ENCODE measurements around the gene ANGPTL2.
A peak's percentile ranks its signal among the peaks of the same experiment; 100 is the strongest.

Gene ANGPTL2

DNA sequence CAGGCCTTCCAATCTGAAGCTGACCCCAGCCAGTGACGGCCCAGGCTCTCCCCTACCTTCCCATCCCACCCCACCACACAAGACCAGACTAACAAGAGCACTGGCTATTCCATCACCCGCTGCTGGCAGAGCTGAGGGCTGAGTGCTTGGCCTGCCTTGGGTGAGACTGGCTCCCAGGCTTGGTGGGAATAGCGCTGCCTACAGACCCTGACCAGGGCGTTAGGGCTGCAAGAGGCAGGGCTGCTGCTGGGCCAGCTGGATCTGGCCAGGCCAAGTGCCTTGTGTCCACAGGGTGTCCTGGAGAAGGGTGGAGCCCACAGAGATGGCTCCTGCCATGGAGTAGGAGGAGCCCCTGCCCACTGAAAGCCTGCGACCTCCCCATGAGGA lies 31.6 kb upstream of the ANGPTL2 start:
- Histone ChIP-seq H3K27me3 (ENCODE audit: low read depth, low read length) (peaks cover 24% of the 10 kb centered on the region), H3K36me3 (replicated peaks; ENCODE audit: low read depth, low read length) (no peaks in the 10 kb centered on the region), H3K4me1 (ENCODE audit: low read length) (peaks cover 27% of the 10 kb centered on the region), H3K9ac (ENCODE audit: low read length) (peak overlapping the region; percentile 9; the same call in 1 of the 2 replicates), H3K27ac (ENCODE audit: low read length) (peak overlapping the region; percentile 58), H2AFZ (ENCODE audit: low read depth, low read length) (no peak overlapping the region), H4K20me1 (ENCODE audit: insufficient read depth, low read length) (no peaks in the 10 kb centered on the region), H3K79me2 (ENCODE audit: low read length) (no peaks in the 10 kb centered on the region), H3K9me3 (ENCODE audit: insufficient read depth, low read length) (no peaks in the 10 kb centered on the region), H3K4me3 (ENCODE audit: low read length) (peak overlapping the region; percentile 67), H3K4me2 (ENCODE audit: low read length) (peak overlapping the region; percentile 94)
- no peak for TF ChIP-seq EZH2phosphoT487 (IDR thresholded peaks at IDR 0.05; ENCODE audit: low read depth)
- TF ChIP-seq, protein P1, sequence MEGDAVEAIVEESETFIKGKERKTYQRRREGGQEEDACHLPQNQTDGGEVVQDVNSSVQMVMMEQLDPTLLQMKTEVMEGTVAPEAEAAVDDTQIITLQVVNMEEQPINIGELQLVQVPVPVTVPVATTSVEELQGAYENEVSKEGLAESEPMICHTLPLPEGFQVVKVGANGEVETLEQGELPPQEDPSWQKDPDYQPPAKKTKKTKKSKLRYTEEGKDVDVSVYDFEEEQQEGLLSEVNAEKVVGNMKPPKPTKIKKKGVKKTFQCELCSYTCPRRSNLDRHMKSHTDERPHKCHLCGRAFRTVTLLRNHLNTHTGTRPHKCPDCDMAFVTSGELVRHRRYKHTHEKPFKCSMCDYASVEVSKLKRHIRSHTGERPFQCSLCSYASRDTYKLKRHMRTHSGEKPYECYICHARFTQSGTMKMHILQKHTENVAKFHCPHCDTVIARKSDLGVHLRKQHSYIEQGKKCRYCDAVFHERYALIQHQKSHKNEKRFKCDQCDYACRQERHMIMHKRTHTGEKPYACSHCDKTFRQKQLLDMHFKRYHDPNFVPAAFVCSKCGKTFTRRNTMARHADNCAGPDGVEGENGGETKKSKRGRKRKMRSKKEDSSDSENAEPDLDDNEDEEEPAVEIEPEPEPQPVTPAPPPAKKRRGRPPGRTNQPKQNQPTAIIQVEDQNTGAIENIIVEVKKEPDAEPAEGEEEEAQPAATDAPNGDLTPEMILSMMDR (IDR thresholded peaks at IDR 0.05; ENCODE audit: low read depth, low read length), result no peak

DNA sequence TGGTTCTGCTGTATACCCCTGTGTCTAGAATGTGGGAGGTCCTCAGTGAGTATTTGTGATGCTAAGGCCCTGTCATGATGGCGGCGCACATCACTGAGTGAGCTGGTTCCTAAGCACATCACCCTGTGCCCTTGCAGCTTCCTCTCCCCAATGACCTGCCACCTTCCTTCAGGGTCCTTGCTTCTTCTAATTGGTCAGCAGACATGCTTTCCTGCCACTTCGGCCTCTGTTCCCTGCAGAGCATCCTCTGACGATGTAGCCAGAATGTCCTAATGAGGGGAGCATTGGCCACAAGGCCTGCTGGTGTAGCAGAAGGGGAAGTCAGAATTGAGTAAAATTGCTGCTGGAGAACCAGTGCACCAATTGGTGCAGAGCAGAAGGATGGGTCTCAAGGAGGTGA lies 31.1 kb upstream of the ANGPTL2 start:
- no peaks in the 10 kb centered on the region for H3K36me3 ChIP-seq (replicated peaks; ENCODE audit: low read depth, low read length)
- H3K27ac ChIP-seq (ENCODE audit: low read length), result no peak overlapping the region
- H3K4me3 ChIP-seq (ENCODE audit: low read length), result peak overlapping the region; percentile 67
- H3K27me3 ChIP-seq (ENCODE audit: low read depth, low read length), result peaks cover 24% of the 10 kb centered on the region
- no peak overlapping the region for H3K9ac ChIP-seq (ENCODE audit: low read length)
- no peak overlapping the region for H2AFZ ChIP-seq (ENCODE audit: low read depth, low read length)
- TF ChIP-seq, protein P1 (IDR thresholded peaks at IDR 0.05; ENCODE audit: low read depth, low read length), result no peak
- no peak for TF ChIP-seq EZH2phosphoT487 (IDR thresholded peaks at IDR 0.05; ENCODE audit: low read depth)
- H4K20me1 ChIP-seq (ENCODE audit: insufficient read depth, low read length), result no peaks in the 10 kb centered on the region
- no peaks in the 10 kb centered on the region for H3K9me3 ChIP-seq (ENCODE audit: insufficient read depth, low read length)
- H3K79me2 ChIP-seq (ENCODE audit: low read length), result no peaks in the 10 kb centered on the region
- H3K4me1 ChIP-seq (ENCODE audit: low read length), result peaks cover 24% of the 10 kb centered on the region
- peak overlapping the region; percentile 94 for H3K4me2 ChIP-seq (ENCODE audit: low read length)

DNA sequence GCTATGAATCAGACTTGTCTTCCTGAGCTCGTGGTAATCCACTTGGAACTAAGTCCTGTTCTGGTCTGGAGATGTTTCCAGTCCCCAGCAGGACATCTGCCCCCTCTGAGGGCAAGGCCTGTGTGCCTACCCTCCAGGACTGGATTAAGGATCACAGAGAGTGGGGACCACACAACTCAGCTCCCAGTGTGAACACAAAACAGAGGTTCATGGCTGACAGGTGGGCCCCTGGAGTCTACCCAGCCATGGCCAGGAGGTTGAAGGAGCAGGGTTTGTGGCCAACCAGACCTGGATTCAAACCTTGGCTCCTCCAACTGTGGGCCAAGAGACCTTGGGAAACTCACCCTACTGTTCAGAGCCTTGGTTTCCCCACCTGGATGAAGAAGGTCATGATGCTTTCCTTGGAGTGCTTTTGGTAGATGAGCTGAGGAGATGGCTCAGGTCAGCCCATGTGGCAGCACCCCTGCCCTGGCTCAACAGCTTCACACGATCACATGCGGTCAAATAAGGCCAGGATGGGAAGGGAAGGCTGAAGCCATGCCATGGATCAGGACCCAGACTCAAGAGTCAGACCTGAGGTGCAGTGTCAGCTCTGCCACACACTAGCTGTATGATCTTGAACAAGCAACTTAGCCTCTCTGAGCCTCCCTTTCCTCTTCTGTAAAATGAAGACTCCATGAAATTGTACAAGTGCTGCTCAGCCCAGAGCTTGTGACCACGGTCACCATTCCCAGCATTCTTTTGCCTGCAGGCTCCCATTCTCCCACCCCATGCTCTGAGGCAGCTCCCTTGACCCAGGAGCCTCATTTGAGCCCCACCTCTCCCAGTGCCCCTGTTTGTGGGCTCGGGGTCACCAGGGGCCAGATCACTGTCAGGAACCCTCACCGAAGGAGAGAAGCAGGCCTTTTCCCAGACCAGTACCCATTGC lies 27.3 kb upstream of the ANGPTL2 start:
- H3K4me3 ChIP-seq (ENCODE audit: low read length), result no peak overlapping the region
- H3K79me2 ChIP-seq (ENCODE audit: low read length), result no peaks in the 10 kb centered on the region
- peaks cover 12% of the 10 kb centered on the region for H3K27me3 ChIP-seq (ENCODE audit: low read depth, low read length)
- H3K9ac ChIP-seq (ENCODE audit: low read length), result no peak overlapping the region
- no peaks in the 10 kb centered on the region for H3K9me3 ChIP-seq (ENCODE audit: insufficient read depth, low read length)
- no peak overlapping the region for H3K27ac ChIP-seq (ENCODE audit: low read length)
- H3K4me2 ChIP-seq (ENCODE audit: low read length), result no peak overlapping the region
- peaks cover 16% of the 10 kb centered on the region for H3K4me1 ChIP-seq (ENCODE audit: low read length)
- no peak for TF ChIP-seq EZH2phosphoT487 (IDR thresholded peaks at IDR 0.05; ENCODE audit: low read depth)
- TF ChIP-seq, protein P1 (IDR thresholded peaks at IDR 0.05; ENCODE audit: low read depth, low read length), result no peak
- no peaks in the 10 kb centered on the region for H3K36me3 ChIP-seq (replicated peaks; ENCODE audit: low read depth, low read length)
- H4K20me1 ChIP-seq (ENCODE audit: insufficient read depth, low read length), result no peaks in the 10 kb centered on the region
- H2AFZ ChIP-seq (ENCODE audit: low read depth, low read length), result no peak overlapping the region

- H3K4me3 ChIP-seq (ENCODE audit: low read length), result no peak overlapping the region
- H3K9me3 ChIP-seq (ENCODE audit: insufficient read depth, low read length), result no peaks in the 10 kb centered on the region
- no peak overlapping the region for H3K27ac ChIP-seq (ENCODE audit: low read length)
- H3K4me1 ChIP-seq (ENCODE audit: low read length), result peaks cover 9% of the 10 kb centered on the region
- peaks cover 12% of the 10 kb centered on the region for H3K27me3 ChIP-seq (ENCODE audit: low read depth, low read length)
- no peak overlapping the region for H2AFZ ChIP-seq (ENCODE audit: low read depth, low read length)
- TF ChIP-seq EZH2phosphoT487 (IDR thresholded peaks at IDR 0.05; ENCODE audit: low read depth), result no peak
- TF ChIP-seq, protein P1 (IDR thresholded peaks at IDR 0.05; ENCODE audit: low read depth, low read length), result no peak
- H3K9ac ChIP-seq (ENCODE audit: low read length), result no peak overlapping the region
- H3K36me3 ChIP-seq (replicated peaks; ENCODE audit: low read depth, low read length), result no peaks in the 10 kb centered on the region
- H3K4me2 ChIP-seq (ENCODE audit: low read length), result no peak overlapping the region
- H3K79me2 ChIP-seq (ENCODE audit: low read length), result no peaks in the 10 kb centered on the region
- no peaks in the 10 kb centered on the region for H4K20me1 ChIP-seq (ENCODE audit: insufficient read depth, low read length)
Measured at GRCh38 chr9:127149010-127149409, 26.6 kb upstream of the ANGPTL2 start.
